PFSK-1 (cell line): ENCODE data around the gene LHX1.

Experiments used
- FOXP2 ChIP-seq: optimal IDR thresholded peaks from 2 replicates; pipeline ENCODE3; 2011; ENCODE audit warnings: borderline replicate concordance, control low read depth, inconsistent platforms; ENCODE audit not compliant: insufficient read depth; ENCODE audit errors: extremely low read length, extremely low read depth
- POLR2AphosphoS5 ChIP-seq: IDR thresholded peaks from 2 replicates; pipeline ENCODE4 v1.6.1; 2012; ENCODE audit warnings: low read depth, mild to moderate bottlenecking, control low read depth, low read length, moderate library complexity
- SIN3A ChIP-seq: IDR thresholded peaks from 2 replicates; pipeline ENCODE4 v1.6.1; 2012; ENCODE audit warnings: mild to moderate bottlenecking, low read length, moderate library complexity, borderline replicate concordance; ENCODE audit not compliant: insufficient read depth
- TAF1 ChIP-seq: IDR thresholded peaks from 2 replicates; pipeline ENCODE4 v1.6.1; 2012; ENCODE audit warnings: low read length, control low read depth, borderline replicate concordance; ENCODE audit not compliant: insufficient read depth
- TF ChIP-seq, protein P1 (sequence below), 2 experiments: IDR thresholded peaks; 2 replicates each; pipeline versions ENCODE4 v1.6.1 to v1.8.0; 2011 to 2012; ENCODE audit warnings: low read depth in 2 of 2, low read length in 2 of 2, control low read depth in 1 of 2, inconsistent platforms in 1 of 2, mild to moderate bottlenecking in 1 of 2, moderate library complexity in 1 of 2; ENCODE audit not compliant: insufficient read depth in 1 of 2

DNA sequence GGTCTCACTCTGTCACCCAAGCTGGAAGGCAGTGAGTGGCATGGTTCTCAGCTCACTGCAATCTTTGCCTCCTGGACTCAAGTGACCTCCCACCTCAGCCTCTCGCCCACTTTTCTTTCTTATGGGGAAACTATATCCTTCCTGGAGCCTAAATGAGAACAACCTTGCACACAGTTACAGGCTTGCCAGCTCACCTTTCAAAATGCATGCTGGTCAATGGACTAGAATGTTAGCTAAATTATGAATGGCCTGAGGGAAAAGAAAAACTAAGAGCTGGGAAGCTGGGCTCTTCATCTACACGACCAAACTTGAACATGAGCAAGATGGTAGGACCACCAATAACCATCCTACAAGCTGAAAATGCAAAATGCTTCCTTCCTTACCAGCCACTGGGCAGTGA is 10.6 kb upstream of the LHX1 start:
- TF ChIP-seq, protein P1, sequence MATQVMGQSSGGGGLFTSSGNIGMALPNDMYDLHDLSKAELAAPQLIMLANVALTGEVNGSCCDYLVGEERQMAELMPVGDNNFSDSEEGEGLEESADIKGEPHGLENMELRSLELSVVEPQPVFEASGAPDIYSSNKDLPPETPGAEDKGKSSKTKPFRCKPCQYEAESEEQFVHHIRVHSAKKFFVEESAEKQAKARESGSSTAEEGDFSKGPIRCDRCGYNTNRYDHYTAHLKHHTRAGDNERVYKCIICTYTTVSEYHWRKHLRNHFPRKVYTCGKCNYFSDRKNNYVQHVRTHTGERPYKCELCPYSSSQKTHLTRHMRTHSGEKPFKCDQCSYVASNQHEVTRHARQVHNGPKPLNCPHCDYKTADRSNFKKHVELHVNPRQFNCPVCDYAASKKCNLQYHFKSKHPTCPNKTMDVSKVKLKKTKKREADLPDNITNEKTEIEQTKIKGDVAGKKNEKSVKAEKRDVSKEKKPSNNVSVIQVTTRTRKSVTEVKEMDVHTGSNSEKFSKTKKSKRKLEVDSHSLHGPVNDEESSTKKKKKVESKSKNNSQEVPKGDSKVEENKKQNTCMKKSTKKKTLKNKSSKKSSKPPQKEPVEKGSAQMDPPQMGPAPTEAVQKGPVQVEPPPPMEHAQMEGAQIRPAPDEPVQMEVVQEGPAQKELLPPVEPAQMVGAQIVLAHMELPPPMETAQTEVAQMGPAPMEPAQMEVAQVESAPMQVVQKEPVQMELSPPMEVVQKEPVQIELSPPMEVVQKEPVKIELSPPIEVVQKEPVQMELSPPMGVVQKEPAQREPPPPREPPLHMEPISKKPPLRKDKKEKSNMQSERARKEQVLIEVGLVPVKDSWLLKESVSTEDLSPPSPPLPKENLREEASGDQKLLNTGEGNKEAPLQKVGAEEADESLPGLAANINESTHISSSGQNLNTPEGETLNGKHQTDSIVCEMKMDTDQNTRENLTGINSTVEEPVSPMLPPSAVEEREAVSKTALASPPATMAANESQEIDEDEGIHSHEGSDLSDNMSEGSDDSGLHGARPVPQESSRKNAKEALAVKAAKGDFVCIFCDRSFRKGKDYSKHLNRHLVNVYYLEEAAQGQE (IDR thresholded peaks at IDR 0.05; ENCODE audit: insufficient read depth in 1 of 2, low read depth in 2 of 2, low read length in 2 of 2): no peak
- TF ChIP-seq SIN3A (no peak), POLR2AphosphoS5 (no peak), TAF1 (no peak), FOXP2 (no peak)
